Spinal cord (tissue), 10 donors: Measurements from ENCODE around the gene SLX4. TPM values are rescaled to one million over a fixed set of nuclear protein-coding genes. Genes with fewer than 3 reads are reported as not detected.
"Not testable (repeated sequence)": the region's sequence is repeated elsewhere in the genome, so short reads cannot be mapped to it uniquely, and the experiment has no call there.

Experiments used
- DNase-seq, 6 donors: peaks; one replicate each; pipeline versions ENCODE4 v3.0.0 to v3.0.0-alpha.2; 2013 to 2015; ENCODE audit warnings: low spot score in 6 of 6, low read depth in 4 of 6
- H3K27ac ChIP-seq: one replicate; pipeline ENCODE4 v1.5.1; 2013; ENCODE audit warnings: low read depth, low read length, control low read depth
- H3K27me3 ChIP-seq: one replicate; pipeline ENCODE4 v1.6.1; 2013; ENCODE audit warnings: low read length; ENCODE audit not compliant: control insufficient read depth, insufficient read depth
- H3K36me3 ChIP-seq: one replicate; pipeline ENCODE4 v1.6.1; 2013; ENCODE audit warnings: low read length; ENCODE audit not compliant: control insufficient read depth, insufficient read depth
- H3K4me1 ChIP-seq: one replicate; pipeline ENCODE4 v1.6.1; 2013; ENCODE audit warnings: low read length; ENCODE audit not compliant: control insufficient read depth, insufficient read depth
- H3K4me3 ChIP-seq: one replicate; pipeline ENCODE4 v1.5.1; 2013; ENCODE audit warnings: low read depth, low read length, control low read depth
- H3K9me3 ChIP-seq: one replicate; pipeline ENCODE4 v1.6.1; 2013; ENCODE audit warnings: low read length; ENCODE audit not compliant: control insufficient read depth, insufficient read depth
- WGBS: methylation state at CpG from one replicate; pipeline ENCODE4 v1.1.5; 2013; ENCODE audit warnings: missing lambda C conversion rate; ENCODE audit not compliant: insufficient coverage; 5-methylcytosine and 5-hydroxymethylcytosine counted together
- polyA plus RNA-seq, 2 donors: library from polyadenylated mRNA; unstranded; fragments of 120-200 nt; gene quantifications; one replicate each; pipeline ENCODE4 v1.2.1, GENCODE V29; 2013; ENCODE audit not compliant: insufficient read length in 2 of 2
- total RNA-seq, 2 donors: library from RNA; depleted of rRNA in 1 of 2; stranded (reverse); fragments of 120-200 nt in 1 of 2; fragments of >200 nt in 1 of 2; gene quantifications; one replicate each; pipeline versions ENCODE4 v1.2.3 to v1.2.4, GENCODE V29; 2013 to 2014
- donor health status: healthy.

The SLX4 gene
- total and polyA plus RNA-seq, 4 donors, result 6.2 to 15.7 (median 8.7) TPM

GRCh38 chr16:3612510-3613466 lies 1.4 kb upstream of the SLX4 start:
- no peak for DNase-seq
- Histone ChIP-seq H3K9me3 (no peaks in the 10 kb centered on the region), H3K27ac (no peak overlapping the region), H3K4me1 (peaks cover 9% of the 10 kb centered on the region), H3K36me3 (peaks cover 4% of the 10 kb centered on the region), H3K4me3 (peak overlapping the region; percentile 97), H3K27me3 (no peaks in the 10 kb centered on the region)
- WGBS, result 96% methylated on average over 21 of the region's 34 CpGs

GRCh38 chr16:3610698-3611145 lies 684 bp downstream of the SLX4 start:
- Histone ChIP-seq H3K4me1 (peaks cover 15% of the 10 kb centered on the region), H3K36me3 (peaks cover 16% of the 10 kb centered on the region), H3K9me3 (no peaks in the 10 kb centered on the region), H3K27me3 (no peaks in the 10 kb centered on the region), H3K27ac (peak overlapping the region; percentile 78), H3K4me3 (peak overlapping the region; percentile 92)
- peak in 3 of 6 donors; percentile 0 to 14 (median 4) for DNase-seq
- 0% methylated on average over 7 of the region's 10 CpGs for WGBS

GRCh38 chr16:3609895-3610697 lies 1.3 kb downstream of the SLX4 start:
- Histone ChIP-seq H3K4me3 (peak overlapping the region; percentile 92), H3K36me3 (peaks cover 18% of the 10 kb centered on the region), H3K9me3 (no peaks in the 10 kb centered on the region), H3K4me1 (peaks cover 15% of the 10 kb centered on the region), H3K27ac (no peak overlapping the region), H3K27me3 (no peaks in the 10 kb centered on the region)
- 76% methylated on average over 11 of the region's 14 CpGs for WGBS
- peak in 1 of 6 donors; percentile 9 for DNase-seq

- WGBS, result 94% methylated on average over 10 of the region's 13 CpGs
- H3K9me3 ChIP-seq, H3K27ac ChIP-seq, DNase-seq, H3K27me3 ChIP-seq, H3K4me3 ChIP-seq: not testable (repeated sequence)
- Histone ChIP-seq H3K4me1 (peaks cover 15% of the 10 kb centered on the region), H3K36me3 (peaks cover 26% of the 10 kb centered on the region)
Observed at GRCh38 chr16:3608976-3609375, 2.4 kb downstream of the SLX4 start.

- H3K4me3 ChIP-seq, result no peak overlapping the region
- peaks cover 35% of the 10 kb centered on the region for H3K36me3 ChIP-seq
- DNase-seq, result no peak
- H3K27ac ChIP-seq, result no peak overlapping the region
- no peaks in the 10 kb centered on the region for H3K9me3 ChIP-seq
- WGBS, result 88% methylated on average over 1 of the region's 5 CpGs
- H3K4me1 ChIP-seq, result peaks cover 15% of the 10 kb centered on the region
- no peaks in the 10 kb centered on the region for H3K27me3 ChIP-seq
Observed at GRCh38 chr16:3608069-3608468, 3.3 kb downstream of the SLX4 start.

- H3K4me1 ChIP-seq, result peaks cover 15% of the 10 kb centered on the region
- no peak overlapping the region for H3K27ac ChIP-seq
- H3K4me3 ChIP-seq, result no peak overlapping the region
- peaks cover 39% of the 10 kb centered on the region for H3K36me3 ChIP-seq
- no CpG with 5 or more reads among the region's 2 CpGs for WGBS
- no peaks in the 10 kb centered on the region for H3K27me3 ChIP-seq
- H3K9me3 ChIP-seq, result no peaks in the 10 kb centered on the region
- DNase-seq, result no peak
Observed at GRCh38 chr16:3607634-3608033, 3.8 kb downstream of the SLX4 start.

GRCh38 chr16:3607161-3607560 lies 4.2 kb downstream of the SLX4 start:
- Histone ChIP-seq H3K4me1 (peaks cover 10% of the 10 kb centered on the region), H3K27me3 (no peaks in the 10 kb centered on the region), H3K36me3 (peaks cover 44% of the 10 kb centered on the region), H3K4me3 (no peak overlapping the region), H3K9me3 (no peaks in the 10 kb centered on the region), H3K27ac (no peak overlapping the region)
- WGBS, result 83% methylated on average over 4 of the region's 7 CpGs
- no peak for DNase-seq

- peaks cover 51% of the 10 kb centered on the region for H3K36me3 ChIP-seq
- H3K4me3 ChIP-seq, result no peak overlapping the region
- no peaks in the 10 kb centered on the region for H3K9me3 ChIP-seq
- no peak overlapping the region for H3K27ac ChIP-seq
- no peaks in the 10 kb centered on the region for H3K27me3 ChIP-seq
- WGBS, result 92% methylated on average over 6 of the region's 11 CpGs
- peak in 1 of 6 donors; percentile 41 for DNase-seq
- H3K4me1 ChIP-seq, result peaks cover 6% of the 10 kb centered on the region
Observed at GRCh38 chr16:3606441-3606840, 5.0 kb downstream of the SLX4 start.

GRCh38 chr16:3602320-3602653 lies 9.1 kb downstream of the SLX4 start:
- peaks cover under 1% of the 10 kb centered on the region for H3K4me1 ChIP-seq
- WGBS, result 93% methylated on average over 7 of the region's 7 CpGs
- H3K27me3 ChIP-seq, result no peaks in the 10 kb centered on the region
- no peak for DNase-seq
- H3K4me3 ChIP-seq, result no peak overlapping the region
- H3K36me3 ChIP-seq, result peaks cover 89% of the 10 kb centered on the region
- no peak overlapping the region for H3K27ac ChIP-seq
- no peaks in the 10 kb centered on the region for H3K9me3 ChIP-seq
